A673 (cell line): ENCODE data around the gene TAX1BP3.

ENCODE experiments used
- CTCF ChIP-seq: fragments of 300-800, 200-600 bp; sonication (generic); conservative IDR thresholded peaks from 2 replicates; pipeline ENCODE4 v1.5.1; 2017; ENCODE audit warnings: low read depth, mild to moderate bottlenecking, antibody characterized with exemption, low read length, moderate library complexity, mixed read lengths
- EZH2 ChIP-seq: fragments of 200-600 bp; sonication (generic); IDR thresholded peaks from 2 replicates; pipeline ENCODE4 v1.6.1; 2017; ENCODE audit warnings: borderline replicate concordance, low read depth, mild to moderate bottlenecking, mixed read lengths, antibody characterized with exemption, low read length; ENCODE audit not compliant: poor library complexity, severe bottlenecking

- TF ChIP-seq CTCF, result no peak
- TF ChIP-seq EZH2, result no peak
Measured at GRCh38 chr17:3641014-3641413, 27.4 kb downstream of the TAX1BP3 start.
